SK-N-SH (cell line): Measurements from ENCODE around the gene ACSS1. TPM values are rescaled to one million over a fixed set of nuclear protein-coding genes. Genes with fewer than 3 reads are reported as not detected.

Experiments
- CTCF ChIA-PET: fragments of 300-600, 350-600 bp; formaldehyde crosslinking; extraction: SDS; loops from one replicate; lab custom pipeline; 2021; lab: Yijun Ruan, JAX
- POLR2A ChIA-PET: fragments of 350-600 bp; sonication (Branson Sonifier 250); formaldehyde crosslinking; extraction: SDS; loops from one replicate; lab custom pipeline; 2020; ENCODE audit warnings: antibody characterized with exemption, inconsistent platforms; lab: Yijun Ruan, JAX
- DNase-seq: peaks from one replicate; pipeline ENCODE4 v3.0.0; 2012
- H2AFZ ChIP-seq: fragments of 200-600 bp; sonication (generic); 2 replicates; pipeline ENCODE4 v1.8.1; 2016; ENCODE audit warnings: antibody characterized with exemption, mild to moderate bottlenecking, low read depth
- H3F3A ChIP-seq: fragments of 200-600 bp; sonication (generic); replicated peaks from 2 replicates; pipeline ENCODE3; 2016; ENCODE audit warnings: antibody characterized with exemption, mild to moderate bottlenecking; ENCODE audit not compliant: insufficient read depth
- H3K27ac ChIP-seq, 2 experiments: fragments of 200-500 bp in 1 of 2; fragments of 200-600 bp in 1 of 2; sonication (Bioruptor generic) in 1 of 2; sonication (generic), shearing (Covaris generic) in 1 of 2; 2 replicates each; pipeline versions ENCODE4 v1.5.1 to v1.6.1; 2014 to 2016; ENCODE audit warnings: low read depth in 2 of 2, inconsistent platforms in 1 of 2, low read length in 1 of 2, mild to moderate bottlenecking in 1 of 2, mixed read lengths in 1 of 2
- H3K27me3 ChIP-seq: fragments of 200-600 bp; sonication (generic), shearing (Covaris generic); 2 replicates; pipeline ENCODE4 v1.6.1; 2016; ENCODE audit warnings: mixed run types; ENCODE audit not compliant: insufficient read depth
- H3K36me3 ChIP-seq, 2 experiments: fragments of 200-500 bp in 1 of 2; fragments of 200-600 bp in 1 of 2; sonication (Bioruptor generic) in 1 of 2; sonication (generic) in 1 of 2; replicated peaks in 1 of 2; 2 replicates each; pipeline versions ENCODE3 to v1.5.1; 2014 to 2016; ENCODE audit warnings: low read length in 1 of 2, mild to moderate bottlenecking in 1 of 2; ENCODE audit not compliant: insufficient read depth in 2 of 2, control insufficient read depth in 1 of 2
- H3K4me1 ChIP-seq, 2 experiments: fragments of 200-500 bp in 1 of 2; fragments of 200-600 bp in 1 of 2; sonication (Bioruptor generic) in 1 of 2; sonication (generic), shearing (Covaris generic) in 1 of 2; 2 replicates each; pipeline versions ENCODE4 v1.5.1 to v1.6.1; 2014 to 2016; ENCODE audit warnings: low read depth in 1 of 2, low read length in 1 of 2, mixed run types in 1 of 2; ENCODE audit not compliant: insufficient read depth in 2 of 2, control insufficient read depth in 1 of 2
- H3K4me2 ChIP-seq: fragments of 200-600 bp; sonication (generic), shearing (Covaris generic); 2 replicates; pipeline ENCODE4 v1.6.1; 2017; ENCODE audit warnings: mixed run types
- H3K4me3 ChIP-seq, 2 experiments: fragments of 200-500 bp in 1 of 2; fragments of 200-600 bp in 1 of 2; sonication (Bioruptor generic) in 1 of 2; sonication (generic), shearing (Covaris generic) in 1 of 2; 2 replicates each; pipeline versions ENCODE4 v1.5.1 to v1.8.1; 2014 to 2016; ENCODE audit warnings: low read depth in 2 of 2, inconsistent platforms in 1 of 2, low read length in 1 of 2, mild to moderate bottlenecking in 1 of 2, mixed read lengths in 1 of 2, moderate library complexity in 1 of 2
- H3K79me2 ChIP-seq: fragments of 200-600 bp; sonication (generic); 2 replicates; pipeline ENCODE4 v1.8.1; 2017; ENCODE audit warnings: mild to moderate bottlenecking; ENCODE audit not compliant: insufficient read depth
- H3K9ac ChIP-seq: fragments of 200-600 bp; sonication (generic); 2 replicates; pipeline ENCODE4 v1.6.1; 2017; ENCODE audit warnings: mixed run types
- H3K9me2 ChIP-seq: fragments of 200-600 bp; sonication (generic); 2 replicates; pipeline ENCODE4 v1.6.1; 2017; ENCODE audit warnings: mixed run types
- H3K9me3 ChIP-seq: fragments of 200-600 bp; sonication (generic); 2 replicates; pipeline ENCODE4 v1.6.1; 2017; ENCODE audit warnings: mixed run types, mild to moderate bottlenecking, moderate library complexity
- H4K20me1 ChIP-seq: fragments of 200-600 bp; sonication (generic); 2 replicates; pipeline ENCODE4 v1.6.1; 2017; ENCODE audit warnings: mild to moderate bottlenecking, mixed run types; ENCODE audit not compliant: insufficient read depth
- EP300 ChIP-seq, 2 experiments: IDR thresholded peaks; 2 replicates each; pipeline versions ENCODE4 v1.4.0 to v1.6.1; 2012; ENCODE audit warnings: borderline replicate concordance in 1 of 2, low read depth in 1 of 2, low read length in 1 of 2
- EZH2phosphoT487 ChIP-seq: fragments of 200-600 bp; sonication (generic); IDR thresholded peaks from 2 replicates; pipeline ENCODE4 v1.6.1; 2017; ENCODE audit warnings: low read depth, mixed run types, mild to moderate bottlenecking, antibody characterized with exemption, moderate library complexity, borderline replicate concordance
- FOSL2 ChIP-seq: IDR thresholded peaks from 2 replicates; pipeline ENCODE4 v1.4.0; 2012; ENCODE audit warnings: low read depth, mild to moderate bottlenecking, moderate library complexity, borderline replicate concordance
- GABPA ChIP-seq: IDR thresholded peaks from 2 replicates; pipeline ENCODE4 v1.4.0; 2012; ENCODE audit warnings: low read depth, mild to moderate bottlenecking
- GATA2 ChIP-seq: sonication (generic); formaldehyde crosslinking; IDR thresholded peaks from 2 replicates; pipeline ENCODE4 v1.5.0; 2020; ENCODE audit warnings: mild to moderate bottlenecking, missing genetic modification reagents
- MXI1 ChIP-seq: IDR thresholded peaks from 2 replicates; pipeline ENCODE4 v1.6.1; 2012; ENCODE audit warnings: mild to moderate bottlenecking, low read depth, low read length, improper control_type of control experiment
- NFIC ChIP-seq: IDR thresholded peaks from 2 replicates; pipeline ENCODE4 v1.4.0; 2012; ENCODE audit warnings: borderline replicate concordance
- POLR2AphosphoS5 ChIP-seq: IDR thresholded peaks from 2 replicates; pipeline ENCODE4 v1.6.1; 2012; ENCODE audit warnings: low read depth, low read length
- RAD21 ChIP-seq: IDR thresholded peaks from 2 replicates; pipeline ENCODE4 v1.6.1; 2012; ENCODE audit warnings: mild to moderate bottlenecking, low read length
- RCOR1 ChIP-seq: fragments of 150-350 bp; IDR thresholded peaks from 2 replicates; pipeline ENCODE4 v1.6.1; 2017; ENCODE audit warnings: antibody characterized with exemption, low read length
- RFX5 ChIP-seq: IDR thresholded peaks from 2 replicates; pipeline ENCODE4 v1.6.1; 2012; ENCODE audit warnings: mild to moderate bottlenecking, improper control_type of control experiment, low read length
- SIN3A ChIP-seq: IDR thresholded peaks from 2 replicates; pipeline ENCODE4 v1.6.1; 2012; ENCODE audit warnings: low read depth, mild to moderate bottlenecking, low read length, moderate library complexity, borderline replicate concordance
- SMC3 ChIP-seq: IDR thresholded peaks from 2 replicates; pipeline ENCODE4 v1.6.1; 2012; ENCODE audit warnings: low read depth, low read length, improper control_type of control experiment
- TEAD4 ChIP-seq: IDR thresholded peaks from 2 replicates; pipeline ENCODE4 v1.4.0; 2012; ENCODE audit warnings: mild to moderate bottlenecking, borderline replicate concordance; ENCODE audit not compliant: insufficient read depth
- YY1 ChIP-seq: IDR thresholded peaks from 2 replicates; pipeline ENCODE4 v1.4.0; 2012; ENCODE audit warnings: low read depth, mild to moderate bottlenecking
- WGBS: methylation state at CpG from one replicate; pipeline ENCODE4 v1.1.6; 2017; ENCODE audit warnings: low lambda C conversion rate; 5-methylcytosine and 5-hydroxymethylcytosine counted together
- polyA plus RNA-seq, 3 experiments: library from polyadenylated mRNA; depleted of rRNA; stranded (reverse); fragments of >200 nt; gene quantifications; 2 replicates each; pipeline ENCODE4 v1.2.3, GENCODE V29; 2012
- TF ChIP-seq, protein P1 (sequence below): IDR thresholded peaks from 2 replicates; pipeline ENCODE4 v1.4.0; 2012; ENCODE audit warnings: low read depth
- TF ChIP-seq, protein P2 (sequence below): IDR thresholded peaks from 2 replicates; pipeline ENCODE4 v1.4.0; 2012; ENCODE audit warnings: low read depth, borderline replicate concordance
- TF ChIP-seq, protein P3 (sequence below): IDR thresholded peaks from 2 replicates; pipeline ENCODE4 v1.4.0; 2012; ENCODE audit warnings: low read depth, borderline replicate concordance
- TF ChIP-seq, protein P4 (sequence below): fragments of 200-600 bp; sonication (generic); IDR thresholded peaks from 2 replicates; pipeline ENCODE4 v1.6.1; 2017; ENCODE audit warnings: antibody characterized with exemption, mild to moderate bottlenecking, moderate library complexity

Gene ACSS1
- polyA plus RNA-seq, 1 of the 3 experiments (the other 2 are of a cell fraction), result 2.0 TPM

DNA sequence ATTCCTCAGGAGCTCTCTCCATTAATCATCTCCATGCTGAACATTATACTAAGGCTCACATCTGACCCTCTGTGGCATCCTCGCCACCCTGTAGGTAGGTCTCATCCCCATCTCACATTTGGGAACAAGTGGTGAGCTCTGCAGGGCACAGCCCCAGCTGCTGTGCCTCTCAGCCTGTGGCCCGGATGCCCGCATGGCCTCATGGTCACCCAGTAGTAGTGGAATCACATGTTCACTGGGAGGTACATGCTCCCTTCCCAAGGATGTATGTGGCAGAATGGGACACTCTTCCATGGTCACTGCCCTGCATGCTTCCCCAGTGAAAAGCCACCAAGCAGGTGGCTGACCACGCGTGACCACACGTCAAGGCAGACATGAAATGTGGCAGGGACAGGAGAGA lies 39.1 kb downstream of the ACSS1 start:
- 93% methylated on average over 6 of the region's 6 CpGs for WGBS
- no peak overlapping the region for H3K27ac ChIP-seq

More for the DNA sequence above, 39.1 kb downstream of the ACSS1 start:
- no peaks in the 10 kb centered on the region for H3K79me2 ChIP-seq
- no peaks in the 10 kb centered on the region for H3K36me3 ChIP-seq
- no peak overlapping the region for H2AFZ ChIP-seq
- no peaks in the 10 kb centered on the region for H4K20me1 ChIP-seq
- TF ChIP-seq YY1 (no peak), TEAD4 (no peak), GATA2 (CRISPR knock-in tag) (no peak), RFX5 (no peak), POLR2AphosphoS5 (no peak), RCOR1 (no peak), EP300 (IDR thresholded peaks at IDR 0.05; ENCODE audit: borderline replicate concordance in 1 of 2, low read depth in 1 of 2, low read length in 1 of 2) (no peak), SIN3A (no peak), SMC3 (no peak), GABPA (no peak), RAD21 (no peak), MXI1 (no peak), EZH2phosphoT487 (no peak), FOSL2 (no peak), NFIC (no peak)
- TF ChIP-seq, protein P1, sequence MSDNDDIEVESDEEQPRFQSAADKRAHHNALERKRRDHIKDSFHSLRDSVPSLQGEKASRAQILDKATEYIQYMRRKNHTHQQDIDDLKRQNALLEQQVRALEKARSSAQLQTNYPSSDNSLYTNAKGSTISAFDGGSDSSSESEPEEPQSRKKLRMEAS, result no peak
- TF ChIP-seq, protein P2, sequence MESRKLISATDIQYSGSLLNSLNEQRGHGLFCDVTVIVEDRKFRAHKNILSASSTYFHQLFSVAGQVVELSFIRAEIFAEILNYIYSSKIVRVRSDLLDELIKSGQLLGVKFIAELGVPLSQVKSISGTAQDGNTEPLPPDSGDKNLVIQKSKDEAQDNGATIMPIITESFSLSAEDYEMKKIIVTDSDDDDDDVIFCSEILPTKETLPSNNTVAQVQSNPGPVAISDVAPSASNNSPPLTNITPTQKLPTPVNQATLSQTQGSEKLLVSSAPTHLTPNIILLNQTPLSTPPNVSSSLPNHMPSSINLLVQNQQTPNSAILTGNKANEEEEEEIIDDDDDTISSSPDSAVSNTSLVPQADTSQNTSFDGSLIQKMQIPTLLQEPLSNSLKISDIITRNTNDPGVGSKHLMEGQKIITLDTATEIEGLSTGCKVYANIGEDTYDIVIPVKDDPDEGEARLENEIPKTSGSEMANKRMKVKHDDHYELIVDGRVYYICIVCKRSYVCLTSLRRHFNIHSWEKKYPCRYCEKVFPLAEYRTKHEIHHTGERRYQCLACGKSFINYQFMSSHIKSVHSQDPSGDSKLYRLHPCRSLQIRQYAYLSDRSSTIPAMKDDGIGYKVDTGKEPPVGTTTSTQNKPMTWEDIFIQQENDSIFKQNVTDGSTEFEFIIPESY, result no peak
- TF ChIP-seq, protein P3, sequence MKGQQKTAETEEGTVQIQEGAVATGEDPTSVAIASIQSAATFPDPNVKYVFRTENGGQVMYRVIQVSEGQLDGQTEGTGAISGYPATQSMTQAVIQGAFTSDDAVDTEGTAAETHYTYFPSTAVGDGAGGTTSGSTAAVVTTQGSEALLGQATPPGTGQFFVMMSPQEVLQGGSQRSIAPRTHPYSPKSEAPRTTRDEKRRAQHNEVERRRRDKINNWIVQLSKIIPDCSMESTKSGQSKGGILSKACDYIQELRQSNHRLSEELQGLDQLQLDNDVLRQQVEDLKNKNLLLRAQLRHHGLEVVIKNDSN, result no peak
- TF ChIP-seq, protein P4, sequence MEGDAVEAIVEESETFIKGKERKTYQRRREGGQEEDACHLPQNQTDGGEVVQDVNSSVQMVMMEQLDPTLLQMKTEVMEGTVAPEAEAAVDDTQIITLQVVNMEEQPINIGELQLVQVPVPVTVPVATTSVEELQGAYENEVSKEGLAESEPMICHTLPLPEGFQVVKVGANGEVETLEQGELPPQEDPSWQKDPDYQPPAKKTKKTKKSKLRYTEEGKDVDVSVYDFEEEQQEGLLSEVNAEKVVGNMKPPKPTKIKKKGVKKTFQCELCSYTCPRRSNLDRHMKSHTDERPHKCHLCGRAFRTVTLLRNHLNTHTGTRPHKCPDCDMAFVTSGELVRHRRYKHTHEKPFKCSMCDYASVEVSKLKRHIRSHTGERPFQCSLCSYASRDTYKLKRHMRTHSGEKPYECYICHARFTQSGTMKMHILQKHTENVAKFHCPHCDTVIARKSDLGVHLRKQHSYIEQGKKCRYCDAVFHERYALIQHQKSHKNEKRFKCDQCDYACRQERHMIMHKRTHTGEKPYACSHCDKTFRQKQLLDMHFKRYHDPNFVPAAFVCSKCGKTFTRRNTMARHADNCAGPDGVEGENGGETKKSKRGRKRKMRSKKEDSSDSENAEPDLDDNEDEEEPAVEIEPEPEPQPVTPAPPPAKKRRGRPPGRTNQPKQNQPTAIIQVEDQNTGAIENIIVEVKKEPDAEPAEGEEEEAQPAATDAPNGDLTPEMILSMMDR, result no peak
- H3K9me3 ChIP-seq, result no peaks in the 10 kb centered on the region
- H3K4me3 ChIP-seq, result no peak overlapping the region
- no peaks in the 10 kb centered on the region for H3K9me2 ChIP-seq
- H3K9ac ChIP-seq, result no peak overlapping the region
- ChIA-PET CTCF (no interaction called here), POLR2A (no interaction called here)
- H3K4me2 ChIP-seq, result no peak overlapping the region
- DNase-seq, result no peak
- no peaks in the 10 kb centered on the region for H3K27me3 ChIP-seq
- H3F3A ChIP-seq, result no peaks in the 10 kb centered on the region
- no peaks in the 10 kb centered on the region; a peak in 1 of 4 replicates for H3K4me1 ChIP-seq
